Measurements from ENCODE around the gene RECQL.

DNA sequence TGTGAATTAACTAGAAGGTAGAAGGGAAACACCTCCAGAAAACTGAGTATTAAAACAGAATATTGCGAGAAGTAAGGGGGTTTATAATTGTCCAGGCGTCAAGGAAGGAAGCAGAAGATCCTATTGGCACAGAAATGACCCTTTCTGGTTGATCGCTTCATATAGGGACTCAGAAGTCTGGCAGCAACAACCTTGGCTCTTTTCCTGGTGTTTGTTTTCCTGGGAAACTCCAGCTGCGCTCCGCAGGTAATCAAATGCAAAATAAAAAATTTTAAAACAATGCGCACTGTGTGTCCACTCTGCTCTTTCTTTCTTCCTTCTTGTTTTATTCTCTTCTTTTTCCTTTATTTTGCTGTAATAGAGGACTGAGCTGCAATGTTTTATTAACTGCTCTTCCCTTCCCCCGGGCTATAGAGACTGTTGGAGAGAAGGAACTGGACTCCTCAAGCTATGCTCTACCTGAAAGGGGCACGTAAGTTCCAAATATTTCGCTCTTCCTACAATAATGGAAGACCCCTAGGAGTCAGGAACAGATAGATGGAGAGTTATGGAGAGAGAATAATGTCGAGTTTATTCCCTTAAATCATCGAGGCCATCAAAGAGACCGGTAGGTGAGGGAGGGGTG is 25.4 kb upstream of the RECQL start:
- TF ChIP-seq EZH2 (IDR thresholded peaks at IDR 0.05; ENCODE audit: borderline replicate concordance, low read depth, low read length): no peak
- no peak for TF ChIP-seq PML (IDR thresholded peaks at IDR 0.05; ENCODE audit: low read length)
- TF ChIP-seq CXXC5 (CRISPR knock-in tag; IDR thresholded peaks at IDR 0.05): no peak
- no peak for TF ChIP-seq TGIF2 (CRISPR knock-in tag; IDR thresholded peaks at IDR 0.05)
- no peak for TF ChIP-seq CREM (IDR thresholded peaks at IDR 0.05; ENCODE audit: low read depth)
- no peak for TF ChIP-seq CTCF (IDR thresholded peaks at IDR 0.05 in 2 of 3, conservative IDR thresholded peaks at IDR 0.05 in 1 of 3; ENCODE audit: insufficient read depth in 2 of 3, low read depth in 1 of 3, low read length in 3 of 3)
- TF ChIP-seq SP1 (CRISPR knock-in tag; IDR thresholded peaks at IDR 0.05): no peak
- TF ChIP-seq, protein P1, sequence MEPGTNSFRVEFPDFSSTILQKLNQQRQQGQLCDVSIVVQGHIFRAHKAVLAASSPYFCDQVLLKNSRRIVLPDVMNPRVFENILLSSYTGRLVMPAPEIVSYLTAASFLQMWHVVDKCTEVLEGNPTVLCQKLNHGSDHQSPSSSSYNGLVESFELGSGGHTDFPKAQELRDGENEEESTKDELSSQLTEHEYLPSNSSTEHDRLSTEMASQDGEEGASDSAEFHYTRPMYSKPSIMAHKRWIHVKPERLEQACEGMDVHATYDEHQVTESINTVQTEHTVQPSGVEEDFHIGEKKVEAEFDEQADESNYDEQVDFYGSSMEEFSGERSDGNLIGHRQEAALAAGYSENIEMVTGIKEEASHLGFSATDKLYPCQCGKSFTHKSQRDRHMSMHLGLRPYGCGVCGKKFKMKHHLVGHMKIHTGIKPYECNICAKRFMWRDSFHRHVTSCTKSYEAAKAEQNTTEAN (CRISPR knock-in tag; IDR thresholded peaks at IDR 0.05): no peak
- TF ChIP-seq ETV6 (IDR thresholded peaks at IDR 0.05; ENCODE audit: borderline replicate concordance in 1 of 2, low read depth in 2 of 2, low read length in 1 of 2): no peak
- no peak for TF ChIP-seq ETV6 (CRISPR knock-in tag; IDR thresholded peaks at IDR 0.05; ENCODE audit: borderline replicate concordance)
- no peak for TF ChIP-seq ZBTB17 (CRISPR knock-in tag; IDR thresholded peaks at IDR 0.05)
- TF ChIP-seq KLF6 (CRISPR knock-in tag; IDR thresholded peaks at IDR 0.05; ENCODE audit: borderline replicate concordance): no peak
